AG09309 (cell line): ENCODE measurements around the gene GNG13.

Experiments used
- DNase-seq: peaks from one replicate; pipeline ENCODE4 v3.0.0-alpha.2; 2010; ENCODE audit warnings: low read depth
- H3K4me3 ChIP-seq: 2 replicates; pipeline ENCODE4 v1.5.1; 2011; ENCODE audit warnings: mild to moderate bottlenecking, low read depth, low read length, moderate library complexity; ENCODE audit not compliant: control insufficient read depth
- TF ChIP-seq, protein P1 (sequence below): IDR thresholded peaks from 2 replicates; pipeline ENCODE4 v1.5.1; 2011; ENCODE audit warnings: mild to moderate bottlenecking, low read depth, low read length, inconsistent platforms; ENCODE audit not compliant: insufficient read depth, control insufficient read depth; ENCODE audit errors: missing control alignments

The GNG13 gene

DNA sequence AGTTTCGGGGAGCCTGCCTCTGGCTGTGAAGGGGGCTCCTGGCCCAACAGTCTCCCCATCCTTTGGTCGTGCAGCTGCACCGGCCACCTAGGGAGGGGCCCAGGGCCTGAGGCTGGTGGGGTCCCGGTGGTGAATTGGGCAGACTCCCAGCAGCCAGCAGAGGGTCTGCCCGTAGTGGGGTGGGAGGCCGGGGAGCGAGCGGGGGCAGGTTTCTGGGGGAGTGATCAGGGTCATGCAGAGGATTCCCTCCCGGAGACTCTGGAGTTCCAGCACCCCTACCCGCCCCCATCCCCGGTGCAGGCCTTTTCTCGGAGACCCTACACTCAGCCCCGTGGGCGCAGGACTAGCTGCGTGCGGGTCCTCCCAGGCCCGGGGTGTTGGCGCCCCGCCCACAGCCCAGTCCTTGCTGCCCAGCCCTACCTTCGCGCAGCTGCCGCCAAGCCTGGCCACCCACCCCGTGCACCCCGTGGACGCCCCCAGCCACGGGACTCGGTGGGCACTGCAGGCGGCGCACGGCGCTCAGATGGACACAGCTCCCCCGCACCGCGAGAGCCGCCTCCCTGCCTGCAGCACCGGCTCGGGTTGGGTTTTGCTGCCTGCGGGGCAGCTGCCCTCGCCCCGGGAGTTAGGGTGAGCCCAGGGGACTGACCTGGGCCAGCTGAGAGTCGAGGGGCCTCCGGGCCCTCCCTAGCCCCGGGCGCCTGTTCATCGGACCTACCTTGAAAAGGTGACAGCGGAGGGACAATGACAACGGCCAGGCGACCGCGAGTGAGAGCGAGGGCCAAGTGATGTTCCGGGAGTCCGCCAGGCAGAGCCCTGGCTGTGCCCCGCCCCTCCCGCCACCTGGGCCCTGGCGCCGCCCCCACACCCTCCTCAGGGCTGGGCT, at the start of gene GNG13:
TSS of gene GNG13 (minus strand) at position 787 of the 886 bp plus-strand sequence. CDS start 1,657 bp downstream, outside the sequence.
- TF ChIP-seq, protein P1, sequence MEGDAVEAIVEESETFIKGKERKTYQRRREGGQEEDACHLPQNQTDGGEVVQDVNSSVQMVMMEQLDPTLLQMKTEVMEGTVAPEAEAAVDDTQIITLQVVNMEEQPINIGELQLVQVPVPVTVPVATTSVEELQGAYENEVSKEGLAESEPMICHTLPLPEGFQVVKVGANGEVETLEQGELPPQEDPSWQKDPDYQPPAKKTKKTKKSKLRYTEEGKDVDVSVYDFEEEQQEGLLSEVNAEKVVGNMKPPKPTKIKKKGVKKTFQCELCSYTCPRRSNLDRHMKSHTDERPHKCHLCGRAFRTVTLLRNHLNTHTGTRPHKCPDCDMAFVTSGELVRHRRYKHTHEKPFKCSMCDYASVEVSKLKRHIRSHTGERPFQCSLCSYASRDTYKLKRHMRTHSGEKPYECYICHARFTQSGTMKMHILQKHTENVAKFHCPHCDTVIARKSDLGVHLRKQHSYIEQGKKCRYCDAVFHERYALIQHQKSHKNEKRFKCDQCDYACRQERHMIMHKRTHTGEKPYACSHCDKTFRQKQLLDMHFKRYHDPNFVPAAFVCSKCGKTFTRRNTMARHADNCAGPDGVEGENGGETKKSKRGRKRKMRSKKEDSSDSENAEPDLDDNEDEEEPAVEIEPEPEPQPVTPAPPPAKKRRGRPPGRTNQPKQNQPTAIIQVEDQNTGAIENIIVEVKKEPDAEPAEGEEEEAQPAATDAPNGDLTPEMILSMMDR = no peak
- DNase-seq = no peak

DNA sequence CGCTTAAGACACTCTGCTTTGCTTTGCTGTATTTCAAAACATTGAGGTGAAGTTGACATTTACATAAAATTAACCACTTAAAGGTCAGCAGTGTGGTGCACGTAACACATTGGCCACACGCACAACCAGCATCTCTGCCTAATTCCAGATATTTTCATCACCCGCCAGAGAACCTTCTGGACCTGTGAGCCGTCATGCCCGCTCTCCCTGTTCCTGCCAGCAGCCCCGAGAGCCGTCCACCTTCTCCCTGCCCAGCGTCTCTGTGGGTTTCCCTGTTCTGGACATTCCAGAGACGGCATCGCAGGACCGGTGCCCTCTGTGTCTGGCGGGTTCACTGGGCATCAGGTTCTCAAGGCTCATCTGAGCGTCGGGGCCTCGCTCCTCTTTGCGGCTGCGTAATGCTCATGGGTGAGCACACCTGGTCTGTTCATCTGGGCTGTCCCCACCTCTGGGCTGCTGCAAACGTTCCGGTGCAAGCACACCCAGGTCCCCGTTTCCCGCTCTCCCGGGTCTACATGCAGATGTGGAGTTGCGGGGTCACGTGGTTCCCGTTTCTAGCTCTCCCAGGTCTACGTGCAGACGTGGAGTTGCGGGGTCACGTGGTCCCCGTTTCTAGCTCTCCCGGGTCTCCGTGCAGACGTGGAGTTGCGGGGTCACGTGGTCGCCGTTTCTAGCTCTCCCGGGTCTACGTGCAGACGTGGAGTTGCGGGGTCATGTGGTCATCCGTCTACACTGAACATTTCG, 48.1 kb upstream of the GNG13 start:
- H3K4me3 ChIP-seq = no peak overlapping the region
- TF ChIP-seq, protein P1 = no peak
- no peak for DNase-seq

More for the DNA sequence above, at the start of gene GNG13:
- no peak within 1 kb of the TSS for H3K4me3 ChIP-seq

- DNase-seq = no peak
- TF ChIP-seq, protein P1 = no peak
- no peak overlapping the region for H3K4me3 ChIP-seq
These were observed 47.3 kb upstream of the GNG13 start for GRCh38 chr16:847681-848445.

- no peak for DNase-seq
- TF ChIP-seq, protein P1 = no peak
- no peak overlapping the region for H3K4me3 ChIP-seq
These were observed 46.6 kb upstream of the GNG13 start for GRCh38 chr16:847151-847550.

DNA sequence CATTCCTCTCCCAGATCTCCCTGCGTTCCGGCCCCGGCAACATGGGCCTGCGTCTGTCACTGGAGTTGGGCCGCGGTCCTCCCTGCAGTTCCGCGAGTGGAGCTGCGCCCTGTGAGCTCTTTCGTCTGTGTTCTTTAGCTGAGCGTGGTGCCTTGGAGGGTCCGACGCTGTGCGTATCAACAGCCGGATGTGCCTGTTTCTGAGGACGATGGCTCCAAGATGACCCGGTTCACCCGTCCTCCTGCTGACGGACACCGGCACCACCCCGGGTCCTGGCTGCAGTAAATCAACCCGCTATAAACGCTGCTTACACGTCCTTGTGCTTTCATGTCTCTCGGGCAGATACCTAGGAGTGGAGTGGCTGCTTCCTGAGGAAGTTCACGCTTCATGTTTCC, 44.8 kb upstream of the GNG13 start:
- DNase-seq = no peak
- TF ChIP-seq, protein P1 = no peak
- H3K4me3 ChIP-seq = no peak overlapping the region
